ENCODE data around the gene PTCH1.

GRCh38 chr9:95463148-95464060 lies 53.4 kb downstream of the PTCH1 start:
- TF ChIP-seq, protein P1, sequence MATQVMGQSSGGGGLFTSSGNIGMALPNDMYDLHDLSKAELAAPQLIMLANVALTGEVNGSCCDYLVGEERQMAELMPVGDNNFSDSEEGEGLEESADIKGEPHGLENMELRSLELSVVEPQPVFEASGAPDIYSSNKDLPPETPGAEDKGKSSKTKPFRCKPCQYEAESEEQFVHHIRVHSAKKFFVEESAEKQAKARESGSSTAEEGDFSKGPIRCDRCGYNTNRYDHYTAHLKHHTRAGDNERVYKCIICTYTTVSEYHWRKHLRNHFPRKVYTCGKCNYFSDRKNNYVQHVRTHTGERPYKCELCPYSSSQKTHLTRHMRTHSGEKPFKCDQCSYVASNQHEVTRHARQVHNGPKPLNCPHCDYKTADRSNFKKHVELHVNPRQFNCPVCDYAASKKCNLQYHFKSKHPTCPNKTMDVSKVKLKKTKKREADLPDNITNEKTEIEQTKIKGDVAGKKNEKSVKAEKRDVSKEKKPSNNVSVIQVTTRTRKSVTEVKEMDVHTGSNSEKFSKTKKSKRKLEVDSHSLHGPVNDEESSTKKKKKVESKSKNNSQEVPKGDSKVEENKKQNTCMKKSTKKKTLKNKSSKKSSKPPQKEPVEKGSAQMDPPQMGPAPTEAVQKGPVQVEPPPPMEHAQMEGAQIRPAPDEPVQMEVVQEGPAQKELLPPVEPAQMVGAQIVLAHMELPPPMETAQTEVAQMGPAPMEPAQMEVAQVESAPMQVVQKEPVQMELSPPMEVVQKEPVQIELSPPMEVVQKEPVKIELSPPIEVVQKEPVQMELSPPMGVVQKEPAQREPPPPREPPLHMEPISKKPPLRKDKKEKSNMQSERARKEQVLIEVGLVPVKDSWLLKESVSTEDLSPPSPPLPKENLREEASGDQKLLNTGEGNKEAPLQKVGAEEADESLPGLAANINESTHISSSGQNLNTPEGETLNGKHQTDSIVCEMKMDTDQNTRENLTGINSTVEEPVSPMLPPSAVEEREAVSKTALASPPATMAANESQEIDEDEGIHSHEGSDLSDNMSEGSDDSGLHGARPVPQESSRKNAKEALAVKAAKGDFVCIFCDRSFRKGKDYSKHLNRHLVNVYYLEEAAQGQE (IDR thresholded peaks at IDR 0.05) = no peak
- TF ChIP-seq CTCF (IDR thresholded peaks at IDR 0.05; ENCODE audit: low read depth, low read length, missing input control) (no peak), SP1 (IDR thresholded peaks at IDR 0.05) (no peak), YY1 (IDR thresholded peaks at IDR 0.05) (no peak), RAD21 (IDR thresholded peaks at IDR 0.05) (no peak), EGR1 (IDR thresholded peaks at IDR 0.05; ENCODE audit: low read depth in 2 of 2) (no peak), GABPA (IDR thresholded peaks at IDR 0.05 in 1 of 2, conservative IDR thresholded peaks at IDR 0.05 in 1 of 2) (no peak), MAX (IDR thresholded peaks at IDR 0.05) (no peak), FOXA2 (IDR thresholded peaks at IDR 0.05) (no peak), TAF1 (conservative IDR thresholded peaks at IDR 0.05) (no peak), JUND (IDR thresholded peaks at IDR 0.05) (no peak), NR2F2 (IDR thresholded peaks at IDR 0.05) (no peak)
- TF ChIP-seq, protein P2, sequence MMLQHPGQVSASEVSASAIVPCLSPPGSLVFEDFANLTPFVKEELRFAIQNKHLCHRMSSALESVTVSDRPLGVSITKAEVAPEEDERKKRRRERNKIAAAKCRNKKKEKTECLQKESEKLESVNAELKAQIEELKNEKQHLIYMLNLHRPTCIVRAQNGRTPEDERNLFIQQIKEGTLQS (IDR thresholded peaks at IDR 0.05) = no peak
- TF ChIP-seq, protein P3, sequence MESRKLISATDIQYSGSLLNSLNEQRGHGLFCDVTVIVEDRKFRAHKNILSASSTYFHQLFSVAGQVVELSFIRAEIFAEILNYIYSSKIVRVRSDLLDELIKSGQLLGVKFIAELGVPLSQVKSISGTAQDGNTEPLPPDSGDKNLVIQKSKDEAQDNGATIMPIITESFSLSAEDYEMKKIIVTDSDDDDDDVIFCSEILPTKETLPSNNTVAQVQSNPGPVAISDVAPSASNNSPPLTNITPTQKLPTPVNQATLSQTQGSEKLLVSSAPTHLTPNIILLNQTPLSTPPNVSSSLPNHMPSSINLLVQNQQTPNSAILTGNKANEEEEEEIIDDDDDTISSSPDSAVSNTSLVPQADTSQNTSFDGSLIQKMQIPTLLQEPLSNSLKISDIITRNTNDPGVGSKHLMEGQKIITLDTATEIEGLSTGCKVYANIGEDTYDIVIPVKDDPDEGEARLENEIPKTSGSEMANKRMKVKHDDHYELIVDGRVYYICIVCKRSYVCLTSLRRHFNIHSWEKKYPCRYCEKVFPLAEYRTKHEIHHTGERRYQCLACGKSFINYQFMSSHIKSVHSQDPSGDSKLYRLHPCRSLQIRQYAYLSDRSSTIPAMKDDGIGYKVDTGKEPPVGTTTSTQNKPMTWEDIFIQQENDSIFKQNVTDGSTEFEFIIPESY (IDR thresholded peaks at IDR 0.05) = no peak
